Lower leg skin (tissue), 4 donors: ENCODE results near the gene CCDC66. TPM values are rescaled to one million over a fixed set of nuclear protein-coding genes. Genes with fewer than 3 reads are reported as not detected.

Source experiments
- DNase-seq, 2 donors: peaks; one replicate each; pipeline ENCODE4 v3.0.0-alpha.2; 2019; ENCODE audit warnings: low spot score in 2 of 2
- H3K4me3 ChIP-seq: fragments of 200-600 bp; sonication (generic); 2 replicates; pipeline ENCODE4 v1.5.1; 2017; ENCODE audit warnings: mild to moderate bottlenecking, low read depth; ENCODE audit not compliant: poor library complexity, severe bottlenecking
- CTCF ChIP-seq, 3 donors: fragments of 450-650 bp; IDR thresholded peaks; one replicate each; pipeline ENCODE4 v1.5.1; 2016; ENCODE audit warnings: antibody characterized with exemption in 3 of 3, mild to moderate bottlenecking in 3 of 3, moderate library complexity in 2 of 3
- POLR2A ChIP-seq, 2 donors: fragments of 450-650 bp; IDR thresholded peaks; one replicate each; pipeline ENCODE4 v1.6.1; 2016 to 2017; ENCODE audit warnings: antibody characterized with exemption in 2 of 2, mild to moderate bottlenecking in 1 of 2, moderate library complexity in 1 of 2
- WGBS, 2 donors: methylation state at CpG; one replicate each; pipeline ENCODE4 v1.1.5; 2018; 5-methylcytosine and 5-hydroxymethylcytosine counted together
- intact Hi-C: fragments of 100-400 bp; cut with DNase I; formaldehyde crosslinking; loops from one replicate; pipeline ENCODE4 v1.15.0; 2023; ENCODE audit warnings: low total_unique reads
- total RNA-seq, 4 donors: library from RNA; depleted of rRNA; stranded (reverse); fragments of >200 nt; gene quantifications; one replicate each; pipeline ENCODE4 v1.1.0, GENCODE V29; 2016

The CCDC66 gene
- total RNA-seq, 4 donors from 2014 or later = 13.4 to 37.5 (median 16.5) TPM

GRCh38 chr3:56613016-56613415 lies 56.0 kb downstream of the CCDC66 start:
- no peak for DNase-seq
- TF ChIP-seq CTCF (IDR thresholded peaks at IDR 0.05) (no peak), POLR2A (IDR thresholded peaks at IDR 0.05) (no peak)
- WGBS, 2 donors = 91 to 100% methylated on average over 1 of the region's 1 CpG
- no peak overlapping the region for H3K4me3 ChIP-seq
- intact Hi-C loops = no loop called here

- H3K4me3 ChIP-seq = no peak overlapping the region
- no peak for TF ChIP-seq POLR2A (IDR thresholded peaks at IDR 0.05)
- no peak for TF ChIP-seq CTCF (IDR thresholded peaks at IDR 0.05)
- no peak for DNase-seq
- 84 to 94% methylated on average over 2 of the region's 2 CpGs for WGBS, 2 donors
- intact Hi-C loops = no loop called here
Measured at GRCh38 chr3:56616478-56617006, 59.6 kb downstream of the CCDC66 start.

GRCh38 chr3:56620371-56620770 lies 63.4 kb downstream of the CCDC66 start:
- no peak for DNase-seq
- TF ChIP-seq POLR2A (IDR thresholded peaks at IDR 0.05) (no peak), CTCF (IDR thresholded peaks at IDR 0.05) (no peak)
- no peak overlapping the region for H3K4me3 ChIP-seq
- 85 to 97% methylated on average over 2 of the region's 2 CpGs for WGBS, 2 donors
- intact Hi-C loops = no loop called here

GRCh38 chr3:56621681-56622080 lies 64.7 kb downstream of the CCDC66 start:
- 50 to 52% methylated on average over 3 of the region's 3 CpGs for WGBS, 2 donors
- H3K4me3 ChIP-seq = no peak overlapping the region
- intact Hi-C loops = no loop called here
- DNase-seq = no peak
- TF ChIP-seq POLR2A (IDR thresholded peaks at IDR 0.05) (no peak), CTCF (IDR thresholded peaks at IDR 0.05) (no peak)

GRCh38 chr3:56622381-56622780 lies 65.4 kb downstream of the CCDC66 start:
- intact Hi-C loops = no loop called here
- DNase-seq = no peak
- WGBS, 2 donors = 94% methylated on average over 3 of the region's 3 CpGs
- TF ChIP-seq POLR2A (IDR thresholded peaks at IDR 0.05) (no peak), CTCF (IDR thresholded peaks at IDR 0.05) (no peak)
- H3K4me3 ChIP-seq = no peak overlapping the region

- no peak for DNase-seq
- intact Hi-C loops = no loop called here
- TF ChIP-seq POLR2A (IDR thresholded peaks at IDR 0.05) (no peak), CTCF (IDR thresholded peaks at IDR 0.05) (no peak)
- H3K4me3 ChIP-seq = no peak overlapping the region
- WGBS, 2 donors = 62 to 67% methylated on average over 3 of the region's 3 CpGs
Measured at GRCh38 chr3:56624725-56625124, 67.8 kb downstream of the CCDC66 start.
